Mesendoderm (in vitro differentiated cells): ENCODE measurements around the gene ATP6V1D.
"Not testable (repeated sequence)": the region's sequence is repeated elsewhere in the genome, so short reads cannot be mapped to it uniquely, and the experiment has no call there.

Experiments
- DNase-seq: peaks from one replicate; pipeline ENCODE4 v3.0.0; 2013
- H2AK5ac ChIP-seq: 2 replicates; pipeline ENCODE4 v1.6.1; 2013; ENCODE audit warnings: low read length, inconsistent platforms
- H2BK120ac ChIP-seq: 2 replicates; pipeline ENCODE4 v1.6.1; 2013; ENCODE audit warnings: low read depth, mild to moderate bottlenecking, low read length, moderate library complexity, mixed read lengths
- H2BK15ac ChIP-seq: replicated peaks from 2 replicates; pipeline ENCODE4 v1.6.1; 2013; ENCODE audit warnings: low read depth, mild to moderate bottlenecking, moderate library complexity
- H2BK5ac ChIP-seq: 2 replicates; pipeline ENCODE4 v1.6.1; 2013; ENCODE audit warnings: low read length, inconsistent platforms
- H3K18ac ChIP-seq: 2 replicates; pipeline ENCODE4 v1.6.1; 2013; ENCODE audit warnings: mild to moderate bottlenecking, low read length, mixed read lengths
- H3K23ac ChIP-seq: one replicate; pipeline ENCODE4 v1.6.1; 2013; ENCODE audit warnings: low read length
- H3K27ac ChIP-seq: 2 replicates; pipeline ENCODE4 v1.5.1; 2013; ENCODE audit warnings: low read depth, mild to moderate bottlenecking, inconsistent platforms, low read length, moderate library complexity
- H3K27me3 ChIP-seq: 2 replicates; pipeline ENCODE4 v1.6.1; 2013; ENCODE audit warnings: low read length, control low read depth, mild to moderate bottlenecking, inconsistent platforms; ENCODE audit not compliant: insufficient read depth, poor library complexity
- H3K36me3 ChIP-seq: 2 replicates; pipeline ENCODE4 v1.6.1; 2013; ENCODE audit warnings: low read length, inconsistent platforms; ENCODE audit not compliant: control insufficient read depth, insufficient read depth
- H3K4ac ChIP-seq: one replicate; pipeline ENCODE4 v1.6.1; 2013; ENCODE audit warnings: low read depth, mild to moderate bottlenecking, low read length, moderate library complexity
- H3K4me1 ChIP-seq: 2 replicates; pipeline ENCODE4 v1.6.1; 2013; ENCODE audit warnings: low read depth, low read length, inconsistent platforms; ENCODE audit not compliant: control insufficient read depth
- H3K4me2 ChIP-seq: 2 replicates; pipeline ENCODE4 v1.6.1; 2013; ENCODE audit warnings: low read length
- H3K4me3 ChIP-seq: 2 replicates; pipeline ENCODE4 v1.5.1; 2013; ENCODE audit warnings: mild to moderate bottlenecking, low read length
- H3K56ac ChIP-seq: one replicate; pipeline ENCODE4 v1.6.1; 2013; ENCODE audit warnings: low read length
- H3K79me1 ChIP-seq: 2 replicates; pipeline ENCODE4 v1.6.1; 2013; ENCODE audit warnings: low read length, inconsistent platforms
- H3K79me2 ChIP-seq: 2 replicates; pipeline ENCODE4 v1.6.1; 2013; ENCODE audit warnings: mild to moderate bottlenecking, low read length; ENCODE audit not compliant: control insufficient read depth, insufficient read depth
- H3K9ac ChIP-seq: 2 replicates; pipeline ENCODE4 v1.6.1; 2013; ENCODE audit warnings: low read length, inconsistent platforms
- H4K5ac ChIP-seq: one replicate; pipeline ENCODE4 v1.6.1; 2013; ENCODE audit warnings: low read length
- H4K8ac ChIP-seq: one replicate; pipeline ENCODE4 v1.6.1; 2013; ENCODE audit warnings: low read depth, mild to moderate bottlenecking, control low read depth, low read length, moderate library complexity
- WGBS: extraction: QIAGEN DNeasy Blood & Tissue Kit; methylation state at CpG from one replicate; pipeline ENCODE4 v1.1.7; 2013; ENCODE audit warnings: low lambda C conversion rate, missing lambda C conversion rate; ENCODE audit not compliant: insufficient coverage; ENCODE audit errors: extremely low coverage; 5-methylcytosine and 5-hydroxymethylcytosine counted together

Gene ATP6V1D

DNA sequence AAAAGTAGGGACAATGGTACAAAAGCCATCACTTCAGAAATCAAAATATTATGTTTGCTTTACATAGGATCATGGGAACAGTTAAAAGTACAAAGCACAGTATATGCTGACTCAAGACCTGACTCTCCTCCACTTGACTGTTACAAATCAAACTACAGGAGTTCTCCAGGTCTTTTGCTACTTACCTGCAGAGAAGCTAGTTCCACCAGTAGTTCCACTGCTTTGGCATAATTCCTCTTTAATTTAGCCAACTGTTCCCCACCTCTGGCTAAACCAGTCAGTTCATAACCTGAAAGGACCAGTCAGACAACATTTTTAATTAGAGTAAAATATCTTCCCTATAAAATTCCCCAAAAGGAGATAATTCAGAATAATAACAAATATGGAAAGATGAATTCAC is 14.0 kb downstream of the ATP6V1D start:
- Histone ChIP-seq H4K5ac (no peak overlapping the region), H4K8ac (no peak overlapping the region), H2BK5ac (no peak overlapping the region), H2BK15ac (no peak overlapping the region), H3K4ac (no peak overlapping the region), H2AK5ac (no peak overlapping the region), H3K9ac (no peak overlapping the region), H3K79me2 (no peaks in the 10 kb centered on the region), H3K27me3 (no peaks in the 10 kb centered on the region), H3K23ac (no peak overlapping the region), H3K79me1 (no peaks in the 10 kb centered on the region), H3K4me1 (no peaks in the 10 kb centered on the region), H3K18ac (no peak overlapping the region), H3K56ac (no peak overlapping the region), H2BK120ac (no peak overlapping the region), H3K4me3 (no peak overlapping the region), H3K4me2 (no peak overlapping the region), H3K27ac (no peak overlapping the region), H3K36me3 (peaks cover 2% of the 10 kb centered on the region)
- DNase-seq, result no peak

DNA sequence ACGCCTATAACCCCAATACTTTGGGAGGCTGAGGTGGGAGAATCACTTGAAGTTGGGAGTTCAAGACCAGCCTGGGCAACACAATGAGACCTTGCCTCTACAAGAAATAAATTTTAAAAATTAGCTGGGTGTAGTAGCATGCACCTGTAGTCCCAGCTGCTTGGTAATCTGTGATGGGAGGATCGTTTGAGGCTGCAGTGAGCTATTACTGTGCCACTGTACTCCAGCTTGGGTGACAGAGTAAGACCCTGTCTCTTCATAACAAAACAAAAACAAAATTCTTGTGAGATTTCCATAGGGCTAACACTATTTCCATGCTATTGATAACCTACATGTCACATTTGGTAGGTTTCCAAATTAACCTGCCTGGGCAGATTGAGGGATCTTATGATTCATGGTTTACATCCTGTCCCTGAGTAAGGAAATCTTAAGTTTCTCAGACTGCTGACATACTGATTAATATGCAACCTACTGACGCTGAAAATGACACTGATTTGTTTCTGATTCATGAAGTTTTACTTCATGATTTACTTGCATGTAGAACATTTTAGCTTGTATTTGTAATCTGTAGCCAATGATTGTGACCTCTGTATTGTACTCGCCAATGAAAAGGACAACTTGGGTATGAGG is 15.9 kb downstream of the ATP6V1D start:
- H3K18ac ChIP-seq, result no peak overlapping the region
- DNase-seq, result no peak
- H3K4me2 ChIP-seq, result no peak overlapping the region
- no peak overlapping the region for H4K5ac ChIP-seq
- no peak overlapping the region for H4K8ac ChIP-seq
- H2BK15ac ChIP-seq, result no peak overlapping the region
- H3K56ac ChIP-seq, result no peak overlapping the region
- H3K27ac ChIP-seq, result no peak overlapping the region
- H3K27me3 ChIP-seq, result no peaks in the 10 kb centered on the region
- H2BK120ac ChIP-seq, result no peak overlapping the region
- no peak overlapping the region for H3K23ac ChIP-seq
- H3K79me1 ChIP-seq, result no peaks in the 10 kb centered on the region
- no peak overlapping the region for H2BK5ac ChIP-seq
- WGBS, result no CpG with 5 or more reads among the region's 4 CpGs
- H2AK5ac ChIP-seq, result no peak overlapping the region
- no peaks in the 10 kb centered on the region for H3K79me2 ChIP-seq
- no peak overlapping the region for H3K9ac ChIP-seq
- no peak overlapping the region for H3K4me3 ChIP-seq
- peaks cover 3% of the 10 kb centered on the region for H3K36me3 ChIP-seq
- no peak overlapping the region for H3K4ac ChIP-seq
- H3K4me1 ChIP-seq, result no peaks in the 10 kb centered on the region

DNA sequence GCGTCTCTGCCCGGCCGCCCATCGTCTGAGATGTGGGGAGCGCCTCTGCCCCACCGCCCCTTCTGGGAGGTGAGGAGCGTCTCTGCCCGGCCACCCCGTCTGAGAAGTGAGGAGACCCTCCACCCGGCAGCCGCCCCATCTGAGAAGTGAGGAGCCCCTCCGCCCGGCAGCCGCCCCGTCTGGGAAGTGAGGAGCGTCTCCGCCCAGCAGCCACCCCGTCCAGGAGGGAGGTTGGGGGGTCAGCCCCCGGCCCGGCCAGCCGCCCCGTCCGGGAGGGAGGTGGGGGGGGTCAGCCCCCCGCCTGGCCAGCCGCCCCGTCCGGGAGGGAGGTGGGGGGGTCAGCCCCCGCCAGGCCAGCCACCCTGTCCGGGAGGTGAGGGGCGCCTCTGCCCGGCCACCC is 18.4 kb downstream of the ATP6V1D start:
- H3K79me1 ChIP-seq, H3K23ac ChIP-seq, H2BK5ac ChIP-seq, H3K79me2 ChIP-seq, H3K9ac ChIP-seq, H3K4ac ChIP-seq, H3K4me3 ChIP-seq, H3K56ac ChIP-seq, H3K36me3 ChIP-seq, H4K8ac ChIP-seq, H3K27ac ChIP-seq, DNase-seq, H2BK15ac ChIP-seq, H2AK5ac ChIP-seq, H3K4me1 ChIP-seq, H4K5ac ChIP-seq, H3K27me3 ChIP-seq, H3K4me2 ChIP-seq, H3K18ac ChIP-seq, H2BK120ac ChIP-seq: not testable (repeated sequence)
- WGBS, result no CpG with 5 or more reads among the region's 31 CpGs

DNA sequence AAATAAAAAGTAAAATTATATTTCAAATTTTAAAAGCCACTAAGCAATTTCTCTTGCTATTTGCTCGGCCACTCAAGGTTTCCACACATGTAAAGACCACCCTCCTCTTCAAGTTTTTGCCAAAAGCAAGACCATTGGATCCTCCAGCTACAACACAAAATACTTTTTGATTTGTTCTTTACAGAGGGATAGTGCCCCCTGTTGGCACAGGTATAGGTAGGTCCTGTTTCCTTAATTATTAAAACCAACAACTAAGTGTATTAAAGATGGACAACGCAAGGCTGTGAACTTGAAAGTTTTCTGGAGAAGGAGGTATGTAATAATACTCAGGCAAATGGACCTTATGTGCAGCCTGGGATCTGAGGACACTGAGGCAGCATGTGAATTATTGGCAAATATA is 23.8 kb downstream of the ATP6V1D start:
- Histone ChIP-seq H4K5ac (no peak overlapping the region), H3K9ac (no peak overlapping the region), H3K4ac (no peak overlapping the region), H2AK5ac (no peak overlapping the region), H3K4me1 (no peaks in the 10 kb centered on the region), H3K4me2 (no peak overlapping the region), H2BK15ac (no peak overlapping the region), H3K23ac (no peak overlapping the region), H2BK5ac (no peak overlapping the region), H3K36me3 (peaks cover 12% of the 10 kb centered on the region), H3K56ac (no peak overlapping the region), H4K8ac (no peak overlapping the region), H3K4me3 (no peak overlapping the region), H2BK120ac (no peak overlapping the region), H3K27me3 (no peaks in the 10 kb centered on the region), H3K79me2 (no peaks in the 10 kb centered on the region), H3K27ac (no peak overlapping the region), H3K79me1 (no peaks in the 10 kb centered on the region), H3K18ac (no peak overlapping the region)
- no CpG with 5 or more reads among the region's 2 CpGs for WGBS
- DNase-seq, result peak; percentile 55

DNA sequence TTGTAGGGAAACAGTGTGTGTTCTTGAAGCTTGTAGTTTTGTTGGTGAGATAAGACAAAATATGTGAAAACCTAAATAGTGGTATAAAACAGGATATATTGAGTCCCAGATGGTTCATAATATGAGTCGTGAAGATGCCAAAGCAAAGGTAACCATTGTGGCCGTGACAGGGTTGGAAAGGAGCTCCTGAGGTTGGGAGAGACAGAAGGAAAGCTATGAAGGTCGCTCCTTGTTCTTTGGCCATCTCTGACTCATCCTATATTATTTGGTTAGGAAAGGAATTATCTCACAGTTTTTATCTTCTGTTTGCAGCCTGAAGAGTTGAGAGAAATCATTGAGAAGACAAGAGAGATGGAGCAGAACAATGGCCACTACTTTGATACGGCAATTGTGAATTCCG is 27.1 kb downstream of the ATP6V1D start:
- no peak overlapping the region for H3K56ac ChIP-seq
- peaks cover 6% of the 10 kb centered on the region for H3K36me3 ChIP-seq
- no peaks in the 10 kb centered on the region for H3K4me1 ChIP-seq
- H3K79me1 ChIP-seq, result no peaks in the 10 kb centered on the region
- no peak overlapping the region for H3K18ac ChIP-seq
- H3K79me2 ChIP-seq, result no peaks in the 10 kb centered on the region
- no peak overlapping the region for H3K9ac ChIP-seq
- no peak overlapping the region for H3K4me2 ChIP-seq
- H3K27ac ChIP-seq, result no peak overlapping the region
- WGBS, result no CpG with 5 or more reads among the region's 5 CpGs
- H4K5ac ChIP-seq, result no peak overlapping the region
- no peak overlapping the region for H3K23ac ChIP-seq
- H2BK120ac ChIP-seq, result no peak overlapping the region
- H3K4ac ChIP-seq, result no peak overlapping the region
- no peak overlapping the region for H2BK5ac ChIP-seq
- peak; percentile 46 for DNase-seq
- no peak overlapping the region for H2BK15ac ChIP-seq
- H4K8ac ChIP-seq, result no peak overlapping the region
- H2AK5ac ChIP-seq, result no peak overlapping the region
- H3K4me3 ChIP-seq, result no peak overlapping the region
- H3K27me3 ChIP-seq, result no peaks in the 10 kb centered on the region

DNA sequence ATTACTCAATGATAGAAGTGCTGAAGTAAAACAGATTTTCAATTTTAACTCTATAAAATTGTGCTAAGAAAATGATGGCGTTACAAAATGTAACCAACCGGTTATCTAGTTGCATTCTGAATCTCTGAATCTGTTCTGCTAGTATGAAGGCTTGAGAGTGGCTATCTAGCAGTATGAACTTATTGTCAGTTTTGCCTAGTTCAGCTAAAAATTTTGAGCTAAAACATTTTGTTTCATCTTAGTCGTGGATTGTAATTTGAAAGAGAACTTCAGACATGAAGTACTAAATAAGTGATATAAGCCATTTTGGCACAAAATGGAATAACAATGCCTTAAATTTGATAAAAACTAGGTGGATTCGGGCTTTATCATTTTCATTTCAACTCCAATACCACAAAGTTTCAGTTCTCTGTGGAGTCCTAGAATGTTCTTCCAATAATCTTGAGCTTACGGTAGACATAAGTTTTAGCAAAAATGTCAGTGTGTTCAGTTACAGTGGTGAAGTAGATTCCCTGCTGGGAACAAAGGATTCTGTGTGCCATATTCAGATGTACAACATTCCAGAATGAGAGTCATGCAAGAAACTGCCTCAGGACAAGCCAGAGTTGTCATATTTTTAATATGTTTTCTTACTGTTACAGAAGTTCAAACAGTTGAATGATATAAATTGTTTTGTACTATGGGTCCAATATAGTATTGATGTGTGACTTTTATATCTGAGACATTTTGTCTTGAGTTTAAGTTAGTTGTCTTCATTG is 28.1 kb downstream of the ATP6V1D start:
- H4K8ac ChIP-seq, result no peak overlapping the region
- no peaks in the 10 kb centered on the region for H3K79me2 ChIP-seq
- peaks cover 6% of the 10 kb centered on the region for H3K36me3 ChIP-seq
- H3K4ac ChIP-seq, result no peak overlapping the region
- H2BK15ac ChIP-seq, result no peak overlapping the region
- no peak overlapping the region for H3K4me3 ChIP-seq
- H3K18ac ChIP-seq, result no peak overlapping the region
- H3K4me2 ChIP-seq, result no peak overlapping the region
- H3K23ac ChIP-seq, result no peak overlapping the region
- H2BK5ac ChIP-seq, result no peak overlapping the region
- H2AK5ac ChIP-seq, result no peak overlapping the region
- H2BK120ac ChIP-seq, result no peak overlapping the region
- H3K56ac ChIP-seq, result no peak overlapping the region
- H3K4me1 ChIP-seq, result no peaks in the 10 kb centered on the region
- WGBS, result no CpG with 5 or more reads among the region's 5 CpGs
- DNase-seq, result no peak
- H3K27ac ChIP-seq, result no peak overlapping the region
- no peak overlapping the region for H4K5ac ChIP-seq
- H3K9ac ChIP-seq, result no peak overlapping the region
- no peaks in the 10 kb centered on the region for H3K79me1 ChIP-seq
- no peaks in the 10 kb centered on the region for H3K27me3 ChIP-seq
